BJ (cell line): ENCODE results near the gene TMEM169. TPM values are rescaled to one million over a fixed set of nuclear protein-coding genes. Genes with fewer than 3 reads are reported as not detected.

Experiments used
- CTCF ChIA-PET: fragments of 350-600 bp; formaldehyde crosslinking; extraction: SDS; loops from one replicate; lab custom pipeline; 2021; ENCODE audit warnings: antibody characterized with exemption, inconsistent platforms; lab: Yijun Ruan, JAX
- POLR2A ChIA-PET: fragments of 300-600 bp; sonication (Branson Sonifier 250); formaldehyde crosslinking; extraction: SDS; loops from one replicate; lab custom pipeline; 2021; ENCODE audit warnings: antibody characterized with exemption; lab: Charles Lee
- DNase-seq: peaks from one replicate; pipeline ENCODE4 v3.0.0-alpha.2; 2011; ENCODE audit warnings: low read depth
- H3K27me3 ChIP-seq: 2 replicates; pipeline ENCODE4 v1.6.0; 2011; ENCODE audit warnings: low read length; ENCODE audit not compliant: control insufficient read depth, insufficient read depth
- H3K36me3 ChIP-seq: 2 replicates; pipeline ENCODE4 v1.5.1; 2011; ENCODE audit warnings: low read length; ENCODE audit not compliant: control insufficient read depth, insufficient read depth
- H3K4me3 ChIP-seq: 2 replicates; pipeline ENCODE4 v1.5.1; 2011; ENCODE audit warnings: low read depth, mild to moderate bottlenecking, control low read depth, low read length
- CTCF ChIP-seq: IDR thresholded peaks from 2 replicates; pipeline ENCODE4 v1.5.1; 2011; ENCODE audit warnings: low read depth, mild to moderate bottlenecking, control low read depth, inconsistent platforms, low read length, moderate library complexity; ENCODE audit not compliant: insufficient read depth
- polyA plus RNA-seq: library from polyadenylated mRNA; depleted of rRNA; stranded (reverse); fragments of >200 nt; gene quantifications from 2 replicates; pipeline ENCODE4 v1.2.3, GENCODE V29; 2011

TMEM169 gene
- polyA plus RNA-seq, 1 experiment: 0.10 TPM

- no peak for TF ChIP-seq CTCF
- H3K27me3 ChIP-seq: no peaks in the 10 kb centered on the region
- DNase-seq: no peak
- H3K4me3 ChIP-seq: no peak overlapping the region
- CTCF ChIA-PET: no interaction called here
- H3K36me3 ChIP-seq: peaks cover 14% of the 10 kb centered on the region
- POLR2A ChIA-PET: no interaction called here
Measured at GRCh38 chr2:216144372-216144771, 62.7 kb downstream of the TMEM169 start.

GRCh38 chr2:216144857-216145256 lies 63.1 kb downstream of the TMEM169 start:
- CTCF ChIA-PET: no interaction called here
- TF ChIP-seq CTCF: no peak
- DNase-seq: no peak
- H3K36me3 ChIP-seq: peaks cover 14% of the 10 kb centered on the region
- H3K27me3 ChIP-seq: no peaks in the 10 kb centered on the region
- POLR2A ChIA-PET: no interaction called here
- no peak overlapping the region for H3K4me3 ChIP-seq

GRCh38 chr2:216146573-216146972 lies 64.9 kb downstream of the TMEM169 start:
- no peak for TF ChIP-seq CTCF
- CTCF ChIA-PET: interaction anchor here (1.4 kb wide), 1 partner anchor 36 kb away, joined by 4 read pairs; no protein-coding TSS in a partner anchor
- H3K36me3 ChIP-seq: peaks cover 17% of the 10 kb centered on the region
- H3K27me3 ChIP-seq: no peaks in the 10 kb centered on the region
- H3K4me3 ChIP-seq: no peak overlapping the region
- POLR2A ChIA-PET: no interaction called here
- no peak for DNase-seq

GRCh38 chr2:216147172-216148131 lies 65.7 kb downstream of the TMEM169 start:
- no peak for TF ChIP-seq CTCF
- peaks cover 16% of the 10 kb centered on the region for H3K36me3 ChIP-seq
- ChIA-PET POLR2A (no interaction called here), CTCF (interaction anchor here (0.6 to 1.4 kb wide), 2 partner anchors 37 to 114 kb away, joined by 3 to 4 read pairs; no protein-coding TSS in a partner anchor)
- no peaks in the 10 kb centered on the region for H3K27me3 ChIP-seq
- no peak for DNase-seq
- H3K4me3 ChIP-seq: no peak overlapping the region

GRCh38 chr2:216148983-216149382 lies 67.3 kb downstream of the TMEM169 start:
- ChIA-PET POLR2A (interaction anchor here (0.6 kb wide), 1 partner anchor 223 kb away, joined by 3 read pairs; the partner anchor contains the start of gene MARCHF4), CTCF (interaction anchor here (0.7 kb wide), 1 partner anchor 19 kb away, joined by 3 read pairs; no protein-coding TSS in a partner anchor)

More at GRCh38 chr2:216148983-216149382, 67.3 kb downstream of the TMEM169 start:
- H3K36me3 ChIP-seq: peaks cover 14% of the 10 kb centered on the region
- H3K4me3 ChIP-seq: no peak overlapping the region
- no peak for DNase-seq
- no peaks in the 10 kb centered on the region for H3K27me3 ChIP-seq
- no peak for TF ChIP-seq CTCF
